H1 (cell line): ENCODE data around the gene COQ2. TPM values are rescaled to one million over a fixed set of nuclear protein-coding genes. Genes with fewer than 3 reads are reported as not detected.

Experiments used
- CTCF ChIA-PET: fragments of 300-600 bp; sonication (Branson Sonifier 250); formaldehyde crosslinking; loops from one replicate; lab custom pipeline; 2021; ENCODE audit not compliant: partially characterized antibody; lab: Charles Lee
- POLR2A ChIA-PET: fragments of 300-600 bp; sonication (Branson Sonifier 250); formaldehyde crosslinking; loops from one replicate; lab custom pipeline; 2021; ENCODE audit warnings: inconsistent platforms; ENCODE audit not compliant: partially characterized antibody; lab: Charles Lee
- DNase-seq, 2 experiments: peaks; one replicate each; pipeline versions ENCODE4 v3.0.0 to v3.0.0-alpha.2; 2010 to 2022; ENCODE audit warnings: low spot score in 2 of 2, low read depth in 1 of 2, mixed read lengths in 1 of 2
- FAIRE-seq: peaks from 2 replicates; lab custom pipeline; 2011; peaks lifted over from hg19 to GRCh38; lab: Jason Lieb, UNC
- H2AFZ ChIP-seq: 2 replicates; pipeline ENCODE4 v1.8.1; 2012; ENCODE audit warnings: low read length, inconsistent platforms
- H2AK5ac ChIP-seq: 2 replicates; pipeline ENCODE4 v1.6.1; 2013; ENCODE audit warnings: low read depth, low read length
- H2BK120ac ChIP-seq: replicated peaks from 2 replicates; pipeline ENCODE3; 2013; ENCODE audit warnings: low read depth, low read length, inconsistent platforms
- H2BK12ac ChIP-seq: 2 replicates; pipeline ENCODE4 v1.6.1; 2013; ENCODE audit warnings: low read depth, low read length
- H2BK15ac ChIP-seq: 2 replicates; pipeline ENCODE4 v1.6.1; 2013; ENCODE audit warnings: low read length
- H2BK20ac ChIP-seq: 2 replicates; pipeline ENCODE4 v1.6.1; 2013; ENCODE audit warnings: low read length
- H2BK5ac ChIP-seq: 2 replicates; pipeline ENCODE4 v1.6.1; 2013; ENCODE audit warnings: low read depth, low read length
- H3K14ac ChIP-seq: 2 replicates; pipeline ENCODE4 v1.6.1; 2013; ENCODE audit warnings: inconsistent platforms; ENCODE audit not compliant: insufficient read length
- H3K18ac ChIP-seq: 2 replicates; pipeline ENCODE4 v1.6.1; 2013; ENCODE audit warnings: low read length; ENCODE audit errors: extremely low read depth
- H3K23ac ChIP-seq: 2 replicates; pipeline ENCODE4 v1.6.1; 2013; ENCODE audit warnings: inconsistent platforms; ENCODE audit not compliant: insufficient read length
- H3K23me2 ChIP-seq: 2 replicates; pipeline ENCODE4 v1.6.1; 2013; ENCODE audit warnings: low read depth, low read length
- H3K27ac ChIP-seq: 2 replicates; pipeline ENCODE4 v1.6.1; 2011; ENCODE audit warnings: low read depth, low read length, inconsistent platforms
- H3K27me3 ChIP-seq, 4 experiments: replicated peaks in 1 of 4; 1 replicate in 1 of 4; 2 replicates in 3 of 4; pipeline versions ENCODE4 v1.6.1 to v1.8.1; 2011 to 2013; ENCODE audit warnings: low read length in 3 of 4, mild to moderate bottlenecking in 3 of 4, inconsistent platforms in 2 of 4, mixed read lengths in 2 of 4, moderate library complexity in 1 of 4; ENCODE audit not compliant: control insufficient read depth in 3 of 4, insufficient read depth in 3 of 4; ENCODE audit errors: extremely low read depth in 1 of 4
- H3K36me3 ChIP-seq, 4 experiments: 2 replicates each; pipeline versions ENCODE4 v1.6.1 to v1.8.1; 2011 to 2013; ENCODE audit warnings: mild to moderate bottlenecking in 4 of 4, low read length in 3 of 4, moderate library complexity in 2 of 4, control low read depth in 1 of 4, inconsistent platforms in 1 of 4; ENCODE audit not compliant: insufficient read depth in 4 of 4, control insufficient read depth in 2 of 4
- H3K4ac ChIP-seq: replicated peaks from 2 replicates; pipeline ENCODE3; 2013; ENCODE audit warnings: low read length, low read depth, mixed read lengths, inconsistent platforms; ENCODE audit not compliant: insufficient read length
- H3K4me1 ChIP-seq, 4 experiments: replicated peaks in 1 of 4; 1 replicate in 1 of 4; 2 replicates in 3 of 4; pipeline versions ENCODE4 v1.6.1 to v1.8.1; 2011 to 2013; ENCODE audit warnings: low read length in 3 of 4, inconsistent platforms in 2 of 4, mixed read lengths in 1 of 4; ENCODE audit not compliant: insufficient read depth in 4 of 4, control insufficient read depth in 3 of 4
- H3K4me2 ChIP-seq, 2 experiments: 2 replicates each; pipeline versions ENCODE4 v1.6.1 to v1.8.1; 2011 to 2013; ENCODE audit warnings: low read depth in 2 of 2, low read length in 2 of 2, control low read depth in 1 of 2, inconsistent platforms in 1 of 2, mild to moderate bottlenecking in 1 of 2; ENCODE audit not compliant: insufficient read depth in 1 of 2
- H3K4me3 ChIP-seq, 4 experiments: fragments of 200-600, 300-600 bp in 1 of 4; sonication (generic), shearing (Covaris generic), sonication (Bioruptor Twin) in 1 of 4; 2 replicates each; pipeline versions ENCODE4 v1.5.1 to v1.8.1; 2011 to 2016; ENCODE audit warnings: low read length in 4 of 4, low read depth in 3 of 4, control low read depth in 2 of 4, inconsistent platforms in 2 of 4, mild to moderate bottlenecking in 2 of 4, mixed read lengths in 1 of 4, moderate library complexity in 1 of 4; ENCODE audit not compliant: insufficient read depth in 2 of 4; ENCODE audit errors: extremely low read depth in 1 of 4
- H3K56ac ChIP-seq: replicated peaks from 2 replicates; pipeline ENCODE3; 2013; ENCODE audit warnings: low read depth, mild to moderate bottlenecking, mixed read lengths, low read length, inconsistent platforms; ENCODE audit not compliant: insufficient read length
- H3K79me1 ChIP-seq: 2 replicates; pipeline ENCODE4 v1.6.1; 2013; ENCODE audit warnings: low read depth, low read length, control low read depth
- H3K79me2 ChIP-seq, 2 experiments: 2 replicates each; pipeline versions ENCODE4 v1.6.1 to v1.8.1; 2012 to 2013; ENCODE audit warnings: low read length in 2 of 2, mild to moderate bottlenecking in 2 of 2, inconsistent platforms in 1 of 2; ENCODE audit not compliant: insufficient read depth in 2 of 2, control insufficient read depth in 1 of 2
- H3K9ac ChIP-seq, 4 experiments: replicated peaks in 1 of 4; 1 replicate in 1 of 4; 2 replicates in 3 of 4; pipeline versions ENCODE4 v1.6.1 to v1.8.1; 2011 to 2013; ENCODE audit warnings: low read depth in 3 of 4, low read length in 3 of 4, control low read depth in 2 of 4, mild to moderate bottlenecking in 2 of 4, moderate library complexity in 2 of 4, inconsistent platforms in 1 of 4; ENCODE audit errors: extremely low read depth in 1 of 4
- H3K9me3 ChIP-seq, 2 experiments: 2 replicates each; pipeline versions ENCODE4 v1.6.1 to v1.8.1; 2012 to 2013; ENCODE audit warnings: mild to moderate bottlenecking in 2 of 2, moderate library complexity in 2 of 2, control low read depth in 1 of 2, inconsistent platforms in 1 of 2, low read depth in 1 of 2, low read length in 1 of 2, mixed read lengths in 1 of 2; ENCODE audit not compliant: insufficient read depth in 2 of 2
- H4K20me1 ChIP-seq, 2 experiments: replicated peaks in 1 of 2; 2 replicates each; pipeline versions ENCODE3 to v1.8.1; 2011 to 2013; ENCODE audit warnings: inconsistent platforms in 2 of 2, low read length in 2 of 2, mild to moderate bottlenecking in 1 of 2; ENCODE audit not compliant: insufficient read depth in 2 of 2, control insufficient read depth in 1 of 2
- H4K5ac ChIP-seq: 2 replicates; pipeline ENCODE4 v1.6.1; 2013; ENCODE audit warnings: low read length, low read depth, mixed read lengths, inconsistent platforms; ENCODE audit not compliant: insufficient read length
- H4K8ac ChIP-seq: 2 replicates; pipeline ENCODE4 v1.8.0; 2013; ENCODE audit warnings: mild to moderate bottlenecking, moderate library complexity, low read length, inconsistent platforms; ENCODE audit not compliant: insufficient read depth; ENCODE audit errors: extremely low read depth
- H4K91ac ChIP-seq: replicated peaks from 2 replicates; pipeline ENCODE3; 2013; ENCODE audit warnings: low read length, mixed read lengths, inconsistent platforms; ENCODE audit not compliant: insufficient read length
- CBX5 ChIP-seq: fragments of 300-800, 300-1000 bp; sonication (generic); IDR thresholded peaks from 2 replicates; pipeline ENCODE4 v1.7.1; 2016; ENCODE audit warnings: antibody characterized with exemption, low read length, low read depth
- E2F6 ChIP-seq: IDR thresholded peaks from 2 replicates; pipeline ENCODE4 v1.6.1; 2012; ENCODE audit warnings: inconsistent platforms
- EZH2 ChIP-seq: fragments of 200-600 bp; sonication (generic); IDR thresholded peaks from 2 replicates; pipeline ENCODE4 v1.7.1; 2012; ENCODE audit warnings: low read depth, mild to moderate bottlenecking, moderate library complexity, low read length, inconsistent platforms; ENCODE audit not compliant: severe bottlenecking
- RAD21 ChIP-seq, 2 experiments: IDR thresholded peaks in 1 of 2; conservative IDR thresholded peaks in 1 of 2; 2 replicates each; pipeline ENCODE4 v1.6.1; 2011; ENCODE audit warnings: low read depth in 2 of 2, low read length in 2 of 2, improper control_type of control experiment in 1 of 2, inconsistent platforms in 1 of 2, mild to moderate bottlenecking in 1 of 2, moderate library complexity in 1 of 2
- RBBP5 ChIP-seq: IDR thresholded peaks from 2 replicates; pipeline ENCODE4 v1.7.1; 2012; ENCODE audit warnings: low read depth, mild to moderate bottlenecking, inconsistent platforms, low read length, moderate library complexity, borderline replicate concordance
- RNF2 ChIP-seq: fragments of 200-900, 300-1000 bp; sonication (generic); IDR thresholded peaks from 2 replicates; pipeline ENCODE4 v1.7.1; 2016; ENCODE audit warnings: borderline replicate concordance, low read depth, mild to moderate bottlenecking, antibody characterized with exemption, low read length; ENCODE audit not compliant: poor library complexity, severe bottlenecking; ENCODE audit errors: missing control alignments
- SUZ12 ChIP-seq: fragments of 200-600 bp; sonication (generic); IDR thresholded peaks from 2 replicates; pipeline ENCODE4 v1.6.1; 2012; ENCODE audit warnings: mild to moderate bottlenecking, inconsistent platforms, low read length, moderate library complexity, mixed read lengths
- TAF1 ChIP-seq: IDR thresholded peaks from 2 replicates; pipeline ENCODE4 v1.6.1; 2011; ENCODE audit warnings: mild to moderate bottlenecking, low read depth, low read length
- TBP ChIP-seq: IDR thresholded peaks from 2 replicates; pipeline ENCODE4 v1.6.1; 2011; ENCODE audit warnings: low read depth, low read length, improper control_type of control experiment
- TEAD4 ChIP-seq: IDR thresholded peaks from 2 replicates; pipeline ENCODE4 v1.6.1; 2012; ENCODE audit warnings: low read depth, low read length, inconsistent platforms, mixed read lengths
- WGBS, 2 experiments: shearing (Covaris generic) in 1 of 2; methylation state at CpG; one replicate each; pipeline versions ENCODE4 v1.1.6 to v1.1.7; 2013 to 2015; ENCODE audit warnings: low lambda C conversion rate in 2 of 2, mixed read lengths in 2 of 2, inconsistent platforms in 1 of 2, low coverage in 1 of 2, missing lambda C conversion rate in 1 of 2; ENCODE audit not compliant: insufficient replicate concordance in 2 of 2, insufficient coverage in 1 of 2, insufficient read length in 1 of 2; ENCODE audit errors: extremely low coverage in 1 of 2, missing lambda C conversion rate in 1 of 2; 5-methylcytosine and 5-hydroxymethylcytosine counted together
- polyA plus RNA-seq, 7 experiments: library from polyadenylated mRNA; depleted of rRNA in 3 of 7; stranded (reverse) in 5 of 7; unstranded in 2 of 7; fragments of >200 nt in 5 of 7; fragments of 200-250 nt in 2 of 7; gene quantifications; 1 replicate in 5 of 7; 2 replicates in 1 of 7; 4 replicates in 1 of 7; pipeline versions ENCODE4 v1.2.1 to v1.2.3, GENCODE V29; 2011 to 2013; ENCODE audit warnings: missing spikeins in 2 of 7, mixed read lengths in 2 of 7
- total RNA-seq: library from RNA; stranded (reverse); fragmentation: NEBNext Ultra II Directional; extraction: Animal tissue kit (Norgen Biotek cat#: 25700); gene quantifications from 2 replicates; pipeline ENCODE4 v1.2.1, GENCODE V29; 2021

Gene COQ2
- total and polyA plus RNA-seq, 2 of the 8 experiments (the other 6 are each of a cell fraction or from before 2014, with no cell fraction given) = 21.5 to 22.9 TPM

GRCh38 chr4:83272900-83273299 lies 11.7 kb downstream of the COQ2 start:
- Histone ChIP-seq H2BK5ac (no peak overlapping the region), H4K5ac (no peak overlapping the region), H2BK12ac (no peak overlapping the region), H2BK120ac (no peak overlapping the region), H3K14ac (no peak overlapping the region), H3K4me3 (no peak overlapping the region), H3K79me1 (no peaks in the 10 kb centered on the region), H4K8ac (no peak overlapping the region), H3K4me1 (no peaks in the 10 kb centered on the region), H3K23ac (no peak overlapping the region), H3K4ac (no peak overlapping the region), H3K79me2 (no peaks in the 10 kb centered on the region), H3K23me2 (no peaks in the 10 kb centered on the region), H2BK15ac (no peak overlapping the region), H3K9ac (no peak overlapping the region), H3K9me3 (no peaks in the 10 kb centered on the region), H3K36me3 (peaks cover 0 to 13% (median 0%) of the 10 kb centered on the region in 4 experiments; a peak in 5 of 8 replicates), H3K27me3 (no peaks in the 10 kb centered on the region), H3K18ac (no peak overlapping the region), H2AK5ac (no peak overlapping the region), H2AFZ (no peak overlapping the region), H4K91ac (no peak overlapping the region), H2BK20ac (no peak overlapping the region), H4K20me1 (peaks cover 0 to 3% of the 10 kb centered on the region in 2 experiments), H3K4me2 (no peak overlapping the region), H3K56ac (no peak overlapping the region), H3K27ac (no peak overlapping the region)
- FAIRE-seq = no peak
- CTCF ChIA-PET = interaction anchor here (0.6 to 3.2 kb wide), 8 partner anchors 8 to 1234 kb away, joined by 3 to 18 read pairs (median 4); no protein-coding TSS in a partner anchor
- POLR2A ChIA-PET = no interaction called here
- 95% methylated on average over 5 of the region's 5 CpGs; no CpG with 5 or more reads in 1 of the 2 experiments for WGBS, 2 experiments
- TF ChIP-seq TBP = no peak
- TF ChIP-seq RBBP5 = no peak
- no peak for TF ChIP-seq CBX5
- no peak for TF ChIP-seq E2F6
- TF ChIP-seq TAF1 = no peak
- no peak for TF ChIP-seq RNF2
- no peak for TF ChIP-seq EZH2
- TF ChIP-seq SUZ12 = no peak
- TF ChIP-seq RAD21 (IDR thresholded peaks at IDR 0.05 in 1 of 2, conservative IDR thresholded peaks at IDR 0.05 in 1 of 2; ENCODE audit: low read depth in 2 of 2, low read length in 2 of 2) = no peak
- no peak for TF ChIP-seq TEAD4
- DNase-seq = no peak
